ENCODE measurements around the gene ARMC12.

DNA sequence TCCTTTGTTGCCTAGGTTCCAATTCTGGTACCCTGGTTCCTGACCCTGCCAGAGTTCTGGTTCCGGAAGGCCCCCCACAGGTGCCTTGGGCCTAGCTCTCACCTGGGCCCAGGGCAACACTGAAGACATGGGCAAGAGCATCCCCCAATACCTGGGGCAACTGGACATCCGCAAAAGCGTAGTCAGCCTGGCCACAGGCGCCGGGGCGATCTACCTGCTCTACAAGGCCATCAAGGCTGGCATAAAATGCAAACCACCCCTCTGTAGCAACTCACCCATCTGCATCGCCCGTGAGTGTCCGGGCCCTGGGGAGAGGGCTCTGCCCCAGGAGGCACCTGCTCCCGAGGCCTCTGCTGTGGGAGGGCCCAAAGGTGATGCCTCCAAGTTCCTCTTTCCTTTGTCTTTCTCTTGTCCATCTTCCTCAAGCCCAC lies at the start of gene ARMC12:
- TF ChIP-seq CTCF (CRISPR knock-in tag; IDR thresholded peaks at IDR 0.05) = no peak
- no peak for TF ChIP-seq ZNF850 (CRISPR knock-in tag; conservative IDR thresholded peaks at IDR 0.05)
- no peak for TF ChIP-seq POLR2A (IDR thresholded peaks at IDR 0.05; ENCODE audit: insufficient read depth in 1 of 2, low read depth in 2 of 2, low read length in 2 of 2)
- no peak for TF ChIP-seq NFIC (IDR thresholded peaks at IDR 0.05; ENCODE audit: low read length)
- no peak for TF ChIP-seq TCF7 (IDR thresholded peaks at IDR 0.05; ENCODE audit: low read depth)
- TF ChIP-seq ZBTB42 (CRISPR knock-in tag; IDR thresholded peaks at IDR 0.05) = no peak
- no peak for TF ChIP-seq ZBTB43 (CRISPR knock-in tag; conservative IDR thresholded peaks at IDR 0.05)
- TF ChIP-seq, protein P1, sequence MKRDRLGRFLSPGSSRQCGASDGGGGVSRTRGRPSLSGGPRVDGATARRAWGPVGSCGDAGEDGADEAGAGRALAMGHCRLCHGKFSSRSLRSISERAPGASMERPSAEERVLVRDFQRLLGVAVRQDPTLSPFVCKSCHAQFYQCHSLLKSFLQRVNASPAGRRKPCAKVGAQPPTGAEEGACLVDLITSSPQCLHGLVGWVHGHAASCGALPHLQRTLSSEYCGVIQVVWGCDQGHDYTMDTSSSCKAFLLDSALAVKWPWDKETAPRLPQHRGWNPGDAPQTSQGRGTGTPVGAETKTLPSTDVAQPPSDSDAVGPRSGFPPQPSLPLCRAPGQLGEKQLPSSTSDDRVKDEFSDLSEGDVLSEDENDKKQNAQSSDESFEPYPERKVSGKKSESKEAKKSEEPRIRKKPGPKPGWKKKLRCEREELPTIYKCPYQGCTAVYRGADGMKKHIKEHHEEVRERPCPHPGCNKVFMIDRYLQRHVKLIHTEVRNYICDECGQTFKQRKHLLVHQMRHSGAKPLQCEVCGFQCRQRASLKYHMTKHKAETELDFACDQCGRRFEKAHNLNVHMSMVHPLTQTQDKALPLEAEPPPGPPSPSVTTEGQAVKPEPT (CRISPR knock-in tag; IDR thresholded peaks at IDR 0.05; ENCODE audit: low read depth) = no peak
- no peak for TF ChIP-seq POLR2AphosphoS5 (IDR thresholded peaks at IDR 0.05; ENCODE audit: low read depth, low read length)
- TF ChIP-seq GATAD1 (CRISPR knock-in tag; IDR thresholded peaks at IDR 0.05) = no peak
- no peak for TF ChIP-seq ZHX1 (CRISPR knock-in tag; IDR thresholded peaks at IDR 0.05; ENCODE audit: low read depth)

All from HepG2 (cell line).